ENCODE measurements around the gene PROK1. TPM values are rescaled to one million over a fixed set of nuclear protein-coding genes. Genes with fewer than 3 reads are reported as not detected.

The PROK1 gene
- total and polyA plus RNA-seq, 9 donors: 39.4 to 428 (median 245) TPM

DNA sequence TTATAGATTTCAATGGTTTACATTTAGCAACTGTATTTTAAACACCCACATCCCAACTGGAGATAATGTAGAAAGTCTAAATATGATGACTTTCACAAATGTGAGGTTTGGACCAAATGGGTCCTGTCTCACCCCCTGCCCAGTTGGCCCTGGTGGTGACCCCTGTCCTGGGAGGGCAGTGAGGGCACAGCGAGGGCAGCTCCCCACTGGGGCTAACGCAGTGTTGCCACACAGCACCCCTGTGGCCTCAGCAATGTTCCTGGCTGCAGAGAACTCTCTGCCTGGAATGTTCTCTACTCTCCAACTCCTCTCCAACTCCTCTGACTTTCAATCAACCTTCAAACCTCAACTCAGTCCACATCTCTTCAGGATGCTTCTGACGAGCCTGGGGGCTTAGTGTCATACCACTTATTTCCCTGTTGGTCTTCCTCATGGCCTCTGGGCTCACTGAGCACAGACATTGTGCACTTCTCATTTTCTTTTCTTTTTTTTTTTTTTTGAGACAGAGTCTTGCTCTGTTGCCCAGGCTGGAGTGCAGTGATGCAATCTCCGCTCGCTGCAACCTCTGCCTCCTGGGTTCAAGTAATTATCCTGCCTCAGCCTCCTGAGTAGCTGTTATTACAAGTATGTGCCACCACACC lies 42.2 kb downstream of the PROK1 start:
- Histone ChIP-seq H3K4me3 (no peak overlapping the region), H3K9me3 (no peaks in the 10 kb centered on the region), H3K27ac (peak overlapping the region in 1 of 2 donors; percentile 46), H3K27me3 (no peaks in the 10 kb centered on the region), H3K4me1 (ENCODE audit: insufficient read depth) (peaks cover 8% of the 10 kb centered on the region), H3K36me3 (no peaks in the 10 kb centered on the region)
- TF ChIP-seq EP300 (IDR thresholded peaks at IDR 0.05): no peak
- TF ChIP-seq POLR2A (IDR thresholded peaks at IDR 0.05): no peak
- TF ChIP-seq, protein P1, sequence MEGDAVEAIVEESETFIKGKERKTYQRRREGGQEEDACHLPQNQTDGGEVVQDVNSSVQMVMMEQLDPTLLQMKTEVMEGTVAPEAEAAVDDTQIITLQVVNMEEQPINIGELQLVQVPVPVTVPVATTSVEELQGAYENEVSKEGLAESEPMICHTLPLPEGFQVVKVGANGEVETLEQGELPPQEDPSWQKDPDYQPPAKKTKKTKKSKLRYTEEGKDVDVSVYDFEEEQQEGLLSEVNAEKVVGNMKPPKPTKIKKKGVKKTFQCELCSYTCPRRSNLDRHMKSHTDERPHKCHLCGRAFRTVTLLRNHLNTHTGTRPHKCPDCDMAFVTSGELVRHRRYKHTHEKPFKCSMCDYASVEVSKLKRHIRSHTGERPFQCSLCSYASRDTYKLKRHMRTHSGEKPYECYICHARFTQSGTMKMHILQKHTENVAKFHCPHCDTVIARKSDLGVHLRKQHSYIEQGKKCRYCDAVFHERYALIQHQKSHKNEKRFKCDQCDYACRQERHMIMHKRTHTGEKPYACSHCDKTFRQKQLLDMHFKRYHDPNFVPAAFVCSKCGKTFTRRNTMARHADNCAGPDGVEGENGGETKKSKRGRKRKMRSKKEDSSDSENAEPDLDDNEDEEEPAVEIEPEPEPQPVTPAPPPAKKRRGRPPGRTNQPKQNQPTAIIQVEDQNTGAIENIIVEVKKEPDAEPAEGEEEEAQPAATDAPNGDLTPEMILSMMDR (IDR thresholded peaks at IDR 0.05): no peak
- WGBS, 3 donors: 67 to 84% (median 72%) methylated on average over 5 of the region's 5 CpGs
- DNase-seq: no peak
- intact Hi-C loops (cut with DNase I): loop anchor here in 3 of 4 donors (5.0 to 10.0 kb wide), 3 partner anchors 176 to 288 kb away; no protein-coding TSS in a partner anchor

DNA sequence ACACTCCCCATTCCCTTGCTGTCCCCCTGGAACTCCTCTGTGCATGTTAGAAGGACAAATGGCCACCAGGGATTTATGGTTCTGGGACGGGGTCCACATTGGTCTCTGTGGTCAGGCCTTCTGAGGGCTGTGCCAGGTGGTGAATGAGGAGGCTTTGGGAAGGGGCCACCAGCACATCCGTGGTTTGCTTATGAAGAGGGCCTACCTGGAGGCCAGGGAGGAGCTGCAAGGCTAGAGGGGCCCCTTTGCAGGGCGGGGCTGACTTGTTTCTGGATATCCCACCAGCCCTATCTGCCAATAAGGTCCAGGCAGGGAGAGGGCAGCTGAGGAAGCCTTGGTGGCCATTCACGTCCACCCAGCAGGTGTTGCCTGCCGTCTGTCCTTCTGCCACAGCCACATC lies 43.1 kb downstream of the PROK1 start:
- Histone ChIP-seq H3K36me3 (no peaks in the 10 kb centered on the region), H3K4me3 (no peak overlapping the region), H3K4me1 (ENCODE audit: insufficient read depth) (peaks cover 8% of the 10 kb centered on the region), H3K27me3 (no peaks in the 10 kb centered on the region), H3K27ac (no peak overlapping the region), H3K9me3 (no peaks in the 10 kb centered on the region)
- 76 to 91% (median 86%) methylated on average over 5 of the region's 5 CpGs for WGBS, 3 donors
- TF ChIP-seq, protein P1 (IDR thresholded peaks at IDR 0.05): no peak
- TF ChIP-seq POLR2A (IDR thresholded peaks at IDR 0.05) (no peak), EP300 (IDR thresholded peaks at IDR 0.05) (no peak)
- intact Hi-C loops (cut with DNase I): loop anchor here in 3 of 4 donors (2.0 to 10.0 kb wide), 4 partner anchors 177 to 289 kb away; no protein-coding TSS in a partner anchor
- DNase-seq: no peak

DNA sequence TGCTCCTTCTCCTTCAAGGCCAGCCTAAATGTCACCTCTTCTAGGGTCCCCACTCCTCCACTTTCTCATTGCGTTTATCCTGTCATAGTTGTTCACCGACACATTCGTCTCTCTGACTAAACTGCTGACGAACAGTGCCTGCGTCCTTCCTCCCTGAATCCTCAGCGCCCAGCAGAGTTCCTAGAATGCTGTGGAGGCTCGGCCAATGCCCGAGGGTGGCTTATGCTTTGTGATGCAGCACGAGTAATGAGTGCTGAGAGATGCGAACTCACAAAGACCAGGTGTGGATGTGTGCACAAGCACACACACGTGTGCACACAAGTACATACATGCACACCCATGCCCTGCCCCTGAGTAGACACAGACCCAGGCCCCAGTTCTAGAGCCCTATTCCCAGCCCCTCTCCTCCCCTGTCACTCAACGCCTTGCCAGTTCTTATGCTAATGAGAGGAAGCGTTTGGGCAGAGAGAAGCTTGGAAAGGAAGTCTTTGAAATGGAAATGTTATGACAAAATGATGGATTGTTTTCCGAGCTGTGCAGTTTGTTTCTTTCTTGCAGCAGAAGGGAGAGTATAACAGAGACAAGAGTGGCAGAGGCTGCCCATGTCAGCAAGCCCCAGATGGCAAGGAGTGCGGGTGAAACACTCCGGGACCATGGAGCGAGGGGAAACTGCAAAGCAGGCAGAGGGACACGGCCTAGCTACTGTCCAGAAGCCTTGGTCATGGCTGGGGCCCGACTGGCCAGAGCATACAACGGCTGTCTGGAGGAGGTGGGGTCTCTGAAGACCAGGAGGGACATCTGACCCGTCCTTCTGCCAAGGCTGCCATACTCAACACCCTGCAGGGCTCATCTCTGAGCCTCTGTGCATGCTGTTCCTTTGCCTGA lies 43.8 kb downstream of the PROK1 start:
- H3K4me3 ChIP-seq: no peak overlapping the region
- H3K9me3 ChIP-seq: no peaks in the 10 kb centered on the region
- H3K27me3 ChIP-seq: no peaks in the 10 kb centered on the region
- WGBS, 3 donors: 72 to 77% (median 72%) methylated on average over 21 of the region's 21 CpGs
- peaks cover 8% of the 10 kb centered on the region for H3K4me1 ChIP-seq (ENCODE audit: insufficient read depth)
- H3K27ac ChIP-seq: no peak overlapping the region
- DNase-seq: no peak
- TF ChIP-seq, protein P1 (IDR thresholded peaks at IDR 0.05): no peak
- TF ChIP-seq POLR2A (IDR thresholded peaks at IDR 0.05) (no peak), EP300 (IDR thresholded peaks at IDR 0.05) (no peak)
- H3K36me3 ChIP-seq: no peaks in the 10 kb centered on the region
- intact Hi-C loops (cut with DNase I): loop anchor here in 3 of 4 donors (2.0 to 10.0 kb wide), 6 partner anchors 32 to 292 kb away; no protein-coding TSS in a partner anchor

- H3K4me1 ChIP-seq (ENCODE audit: insufficient read depth): peaks cover 8% of the 10 kb centered on the region
- H3K9me3 ChIP-seq: no peaks in the 10 kb centered on the region
- DNase-seq: peak; percentile 79 to 90 (median 85)
- WGBS, 3 donors: 19 to 25% (median 23%) methylated on average over 8 of the region's 8 CpGs
- no peaks in the 10 kb centered on the region for H3K27me3 ChIP-seq
- H3K27ac ChIP-seq: no peak overlapping the region
- no peak overlapping the region for H3K4me3 ChIP-seq
- no peak for TF ChIP-seq EP300 (IDR thresholded peaks at IDR 0.05)
- TF ChIP-seq, protein P1 (IDR thresholded peaks at IDR 0.05): peak; percentile 80 to 99 (median 85)
- no peak for TF ChIP-seq POLR2A (IDR thresholded peaks at IDR 0.05)
- no peaks in the 10 kb centered on the region for H3K36me3 ChIP-seq
- intact Hi-C loops (cut with DNase I): loop anchor here in 3 of 4 donors (2.0 to 10.0 kb wide), 5 partner anchors 34 to 294 kb away; no protein-coding TSS in a partner anchor
Measured at GRCh38 chr1:110495926-110496600, 45.1 kb downstream of the PROK1 start.

Measured in ovary (tissue), 9 donors.